Thyroid gland (tissue), 4 donors: ENCODE results near the gene RMI1.

Source experiments
- POLR2A ChIP-seq, 2 donors: fragments of 450-650 bp; IDR thresholded peaks; one replicate each; pipeline ENCODE4 v1.6.1; 2017; ENCODE audit warnings: antibody characterized with exemption in 2 of 2, mild to moderate bottlenecking in 2 of 2, moderate library complexity in 1 of 2
- TF ChIP-seq, protein P1 (sequence below), 6 experiments: fragments of 200-600 bp in 3 of 6; fragments of 450-650 bp in 3 of 6; sonication (generic) in 3 of 6; IDR thresholded peaks; one replicate each; pipeline ENCODE4 v1.5.1; 2016 to 2019; ENCODE audit warnings: antibody characterized with exemption in 6 of 6, mild to moderate bottlenecking in 2 of 6, inconsistent platforms in 1 of 6, moderate library complexity in 1 of 6

DNA sequence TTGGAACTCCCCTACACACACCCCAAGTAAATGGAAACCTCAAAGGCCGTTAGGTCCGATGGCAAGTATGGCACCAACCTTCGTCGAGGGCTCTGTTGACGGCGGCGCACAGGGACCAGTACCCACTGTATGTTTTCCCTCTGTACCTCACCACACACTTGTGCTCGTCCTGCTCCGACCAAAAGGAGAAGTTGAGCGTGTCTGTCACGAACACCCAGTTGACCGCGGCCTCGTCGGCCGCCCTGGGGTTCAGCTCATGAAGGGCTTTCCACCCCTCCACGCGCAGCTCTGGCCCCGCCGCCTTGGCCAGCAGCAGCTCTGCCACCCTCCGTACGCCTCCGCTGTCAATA lies 24.5 kb upstream of the RMI1 start:
- TF ChIP-seq, protein P1, sequence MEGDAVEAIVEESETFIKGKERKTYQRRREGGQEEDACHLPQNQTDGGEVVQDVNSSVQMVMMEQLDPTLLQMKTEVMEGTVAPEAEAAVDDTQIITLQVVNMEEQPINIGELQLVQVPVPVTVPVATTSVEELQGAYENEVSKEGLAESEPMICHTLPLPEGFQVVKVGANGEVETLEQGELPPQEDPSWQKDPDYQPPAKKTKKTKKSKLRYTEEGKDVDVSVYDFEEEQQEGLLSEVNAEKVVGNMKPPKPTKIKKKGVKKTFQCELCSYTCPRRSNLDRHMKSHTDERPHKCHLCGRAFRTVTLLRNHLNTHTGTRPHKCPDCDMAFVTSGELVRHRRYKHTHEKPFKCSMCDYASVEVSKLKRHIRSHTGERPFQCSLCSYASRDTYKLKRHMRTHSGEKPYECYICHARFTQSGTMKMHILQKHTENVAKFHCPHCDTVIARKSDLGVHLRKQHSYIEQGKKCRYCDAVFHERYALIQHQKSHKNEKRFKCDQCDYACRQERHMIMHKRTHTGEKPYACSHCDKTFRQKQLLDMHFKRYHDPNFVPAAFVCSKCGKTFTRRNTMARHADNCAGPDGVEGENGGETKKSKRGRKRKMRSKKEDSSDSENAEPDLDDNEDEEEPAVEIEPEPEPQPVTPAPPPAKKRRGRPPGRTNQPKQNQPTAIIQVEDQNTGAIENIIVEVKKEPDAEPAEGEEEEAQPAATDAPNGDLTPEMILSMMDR (IDR thresholded peaks at IDR 0.05): no peak
- TF ChIP-seq POLR2A (IDR thresholded peaks at IDR 0.05): no peak
